MM.1S (cell line): ENCODE data around the gene MRPL58.
A peak's percentile ranks its signal among the peaks of the same experiment; 100 is the strongest.
"Not testable (repeated sequence)": the region's sequence is repeated elsewhere in the genome, so short reads cannot be mapped to it uniquely, and the experiment has no call there.

ENCODE experiments used
- DNase-seq: peaks from one replicate; pipeline ENCODE4 v3.0.0-alpha.2; 2015
- H2AFZ ChIP-seq: fragments of 300-600 bp; sonication (generic); 2 replicates; pipeline ENCODE4 v1.6.0; 2016; ENCODE audit warnings: antibody characterized with exemption, low read length
- H3F3A ChIP-seq: fragments of 300-600 bp; sonication (generic); 2 replicates; pipeline ENCODE4 v1.6.1; 2016; ENCODE audit warnings: mild to moderate bottlenecking, antibody characterized with exemption, low read length, moderate library complexity, mixed read lengths; ENCODE audit not compliant: insufficient read depth
- H3K27ac ChIP-seq: fragments of 300-600 bp; sonication (generic); 2 replicates; pipeline ENCODE4 v1.5.1; 2016; ENCODE audit warnings: mild to moderate bottlenecking, low read length
- H3K27me3 ChIP-seq: fragments of 300-600 bp; sonication (generic); replicated peaks from 2 replicates; pipeline ENCODE4 v1.6.0; 2016; ENCODE audit warnings: low read length; ENCODE audit not compliant: insufficient read depth
- H3K36me3 ChIP-seq: fragments of 300-600 bp; sonication (generic); replicated peaks from 2 replicates; pipeline ENCODE4 v1.6.1; 2016; ENCODE audit warnings: mild to moderate bottlenecking, low read length, mixed read lengths; ENCODE audit not compliant: insufficient read depth
- H3K4me1 ChIP-seq: fragments of 300-600 bp; sonication (generic); 2 replicates; pipeline ENCODE4 v1.6.1; 2016; ENCODE audit warnings: low read length, mixed read lengths
- H3K4me2 ChIP-seq: fragments of 300-600 bp; sonication (generic); 2 replicates; pipeline ENCODE4 v1.6.0; 2016; ENCODE audit warnings: low read depth, low read length
- H3K4me3 ChIP-seq: fragments of 300-600 bp; sonication (generic); 2 replicates; pipeline ENCODE4 v1.5.1; 2016; ENCODE audit warnings: low read length, mixed read lengths
- H3K79me2 ChIP-seq: fragments of 300-600 bp; sonication (generic); 2 replicates; pipeline ENCODE4 v1.6.1; 2016; ENCODE audit warnings: mixed run types, low read length, mixed read lengths
- H3K9ac ChIP-seq: fragments of 300-600 bp; sonication (generic); 2 replicates; pipeline ENCODE4 v1.6.1; 2016; ENCODE audit warnings: low read length, mixed read lengths
- H3K9me2 ChIP-seq: fragments of 300-600 bp; sonication (generic); replicated peaks from 2 replicates; pipeline ENCODE4 v1.6.1; 2016; ENCODE audit warnings: mild to moderate bottlenecking, low read length, mixed read lengths; ENCODE audit not compliant: insufficient read depth
- H3K9me3 ChIP-seq: fragments of 300-600 bp; sonication (generic); replicated peaks from 2 replicates; pipeline ENCODE4 v1.6.1; 2016; ENCODE audit warnings: mild to moderate bottlenecking, low read length, mixed read lengths; ENCODE audit not compliant: insufficient read depth
- H4K20me1 ChIP-seq: fragments of 300-600 bp; sonication (generic); 2 replicates; pipeline ENCODE4 v1.6.1; 2016; ENCODE audit warnings: mild to moderate bottlenecking, low read length, moderate library complexity, mixed read lengths; ENCODE audit not compliant: insufficient read depth
- EZH2 ChIP-seq: fragments of 300-600 bp; sonication (generic); optimal IDR thresholded peaks from 2 replicates; pipeline ENCODE3; 2017; ENCODE audit warnings: low read depth, mild to moderate bottlenecking, antibody characterized with exemption, low read length, mixed read lengths
- EZH2phosphoT487 ChIP-seq: fragments of 300-600 bp; sonication (generic); IDR thresholded peaks from 2 replicates; pipeline ENCODE4 v1.6.1; 2018; ENCODE audit warnings: antibody characterized with exemption, low read length
- TF ChIP-seq, protein P1 (sequence below): fragments of 300-600 bp; sonication (generic); IDR thresholded peaks from 2 replicates; pipeline ENCODE4 v1.5.1; 2016; ENCODE audit warnings: antibody characterized with exemption, low read length, mixed read lengths

The MRPL58 gene

DNA sequence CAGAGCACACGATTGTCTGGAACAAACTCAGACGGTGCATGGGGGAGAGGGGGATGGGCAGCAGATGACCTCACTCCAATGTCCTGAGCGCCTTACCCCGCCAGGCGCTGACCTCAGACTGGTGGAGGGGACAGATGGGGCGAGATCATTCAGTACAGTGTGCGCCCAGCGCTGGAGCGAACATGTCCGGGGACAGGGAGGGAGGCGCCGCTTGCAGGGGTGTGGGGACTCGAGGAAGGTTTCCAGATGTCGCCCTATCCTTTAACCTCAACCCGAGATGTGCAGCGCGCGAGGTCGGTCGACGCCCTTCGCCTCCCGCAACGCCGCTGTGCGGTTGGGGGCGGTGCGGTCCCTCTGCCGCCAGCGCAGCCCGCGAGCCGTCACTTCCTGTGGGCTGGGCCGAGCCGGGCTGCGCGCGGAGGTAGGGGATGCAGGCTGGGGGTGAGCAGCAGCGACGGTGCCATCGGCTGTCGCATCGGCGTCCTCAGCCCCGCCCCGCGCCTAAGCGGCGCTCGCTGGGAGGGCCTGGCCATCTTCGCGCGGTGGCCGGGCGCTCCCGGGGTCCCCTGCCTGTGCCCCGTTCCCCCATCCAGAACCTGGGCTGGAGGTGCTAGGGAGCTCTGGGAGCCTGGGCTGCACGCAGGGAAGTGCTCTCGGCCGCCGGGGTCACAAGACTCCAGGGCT lies 30.3 kb upstream of the MRPL58 start:
- Histone ChIP-seq H4K20me1 (no peaks in the 10 kb centered on the region), H3K27ac (no peak overlapping the region), H3K9ac (no peak overlapping the region), H3K79me2 (no peaks in the 10 kb centered on the region), H3K36me3 (no peaks in the 10 kb centered on the region), H3K4me3 (peak overlapping the region; percentile 55), H2AFZ (peak overlapping the region; percentile 44), H3K4me2 (peak overlapping the region; percentile 81), H3F3A (no peaks in the 10 kb centered on the region), H3K27me3 (peaks cover 79% of the 10 kb centered on the region), H3K9me2 (no peaks in the 10 kb centered on the region), H3K9me3 (no peaks in the 10 kb centered on the region), H3K4me1 (peaks cover 7% of the 10 kb centered on the region; the same call in 1 of the 2 replicates)
- no peak for TF ChIP-seq EZH2
- TF ChIP-seq, protein P1, sequence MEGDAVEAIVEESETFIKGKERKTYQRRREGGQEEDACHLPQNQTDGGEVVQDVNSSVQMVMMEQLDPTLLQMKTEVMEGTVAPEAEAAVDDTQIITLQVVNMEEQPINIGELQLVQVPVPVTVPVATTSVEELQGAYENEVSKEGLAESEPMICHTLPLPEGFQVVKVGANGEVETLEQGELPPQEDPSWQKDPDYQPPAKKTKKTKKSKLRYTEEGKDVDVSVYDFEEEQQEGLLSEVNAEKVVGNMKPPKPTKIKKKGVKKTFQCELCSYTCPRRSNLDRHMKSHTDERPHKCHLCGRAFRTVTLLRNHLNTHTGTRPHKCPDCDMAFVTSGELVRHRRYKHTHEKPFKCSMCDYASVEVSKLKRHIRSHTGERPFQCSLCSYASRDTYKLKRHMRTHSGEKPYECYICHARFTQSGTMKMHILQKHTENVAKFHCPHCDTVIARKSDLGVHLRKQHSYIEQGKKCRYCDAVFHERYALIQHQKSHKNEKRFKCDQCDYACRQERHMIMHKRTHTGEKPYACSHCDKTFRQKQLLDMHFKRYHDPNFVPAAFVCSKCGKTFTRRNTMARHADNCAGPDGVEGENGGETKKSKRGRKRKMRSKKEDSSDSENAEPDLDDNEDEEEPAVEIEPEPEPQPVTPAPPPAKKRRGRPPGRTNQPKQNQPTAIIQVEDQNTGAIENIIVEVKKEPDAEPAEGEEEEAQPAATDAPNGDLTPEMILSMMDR = no peak
- no peak for TF ChIP-seq EZH2phosphoT487
- no peak for DNase-seq

DNA sequence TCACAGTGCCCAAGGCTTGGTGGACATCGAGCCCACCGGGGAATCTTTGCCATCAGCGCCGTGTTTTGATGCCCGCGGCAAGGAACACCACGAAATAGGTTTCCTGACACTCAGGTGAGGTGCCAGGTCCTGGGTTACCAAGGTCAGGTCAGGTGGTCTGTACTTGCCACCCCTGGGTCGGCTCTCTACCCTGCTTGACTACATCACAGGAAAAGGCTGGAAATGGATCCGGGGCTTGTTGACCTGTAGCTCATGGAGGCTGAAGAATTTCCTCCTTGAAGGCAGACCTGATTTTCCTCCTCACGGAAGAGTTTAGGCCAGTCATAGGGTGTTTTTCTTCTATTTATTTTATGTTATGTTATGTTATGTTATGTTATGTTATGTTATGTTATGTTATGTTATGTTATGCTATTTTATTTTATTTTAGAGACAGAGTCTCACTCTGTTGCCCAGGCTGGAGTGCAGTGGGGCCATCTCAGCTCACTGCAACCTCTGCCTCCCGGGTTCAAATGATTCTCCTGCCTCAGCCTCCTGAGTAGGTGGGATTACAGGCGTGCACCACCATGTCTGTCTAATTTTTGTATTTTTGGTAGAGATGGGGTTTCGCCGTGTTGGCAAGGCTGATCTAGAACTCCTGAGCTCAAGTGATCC lies 29.7 kb upstream of the MRPL58 start:
- H3K27me3 ChIP-seq = peaks cover 77% of the 10 kb centered on the region
- not testable (repeated sequence) for H3K79me2 ChIP-seq, H3K27ac ChIP-seq, H3K36me3 ChIP-seq, H3F3A ChIP-seq, H3K4me1 ChIP-seq, H3K9me2 ChIP-seq, H4K20me1 ChIP-seq, H3K9ac ChIP-seq, DNase-seq, H3K9me3 ChIP-seq
- peak overlapping the region; percentile 55 for H3K4me3 ChIP-seq
- H3K4me2 ChIP-seq = peak overlapping the region; percentile 81; the same call in 1 of the 2 replicates
- peak overlapping the region; percentile 44; the same call in 1 of the 2 replicates for H2AFZ ChIP-seq

DNA sequence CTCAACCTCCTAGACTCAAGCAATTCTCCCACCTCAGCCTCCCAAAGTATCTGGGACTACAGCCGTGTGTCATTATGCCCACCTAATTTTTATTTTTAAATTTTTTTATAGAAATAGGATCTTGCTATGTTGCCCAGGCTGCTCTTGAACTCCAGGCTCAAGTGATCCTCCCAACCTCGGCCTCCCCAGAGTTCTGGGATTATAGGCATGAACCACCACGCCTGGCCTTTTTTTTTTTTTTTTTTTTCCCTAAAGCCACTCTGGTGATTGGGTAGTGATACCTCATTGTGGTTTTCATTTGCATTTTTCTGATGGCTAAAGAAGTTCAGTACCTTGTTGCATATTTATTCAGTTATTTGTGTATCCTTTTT lies 26.3 kb upstream of the MRPL58 start:
- H3K4me3 ChIP-seq = no peak overlapping the region
- no peak overlapping the region for H3K9ac ChIP-seq
- H3K27me3 ChIP-seq = peaks cover 78% of the 10 kb centered on the region
- H2AFZ ChIP-seq = no peak overlapping the region
- H3K27ac ChIP-seq = no peak overlapping the region
- peaks cover 7% of the 10 kb centered on the region; the same call in 1 of the 2 replicates for H3K4me1 ChIP-seq
- TF ChIP-seq EZH2 = no peak
- TF ChIP-seq, protein P1 = no peak
- no peak for TF ChIP-seq EZH2phosphoT487
- no peaks in the 10 kb centered on the region for H3K9me2 ChIP-seq
- DNase-seq = no peak
- H3K9me3 ChIP-seq = no peaks in the 10 kb centered on the region
- H3K4me2 ChIP-seq = no peak overlapping the region
- H3K36me3 ChIP-seq = no peaks in the 10 kb centered on the region
- no peaks in the 10 kb centered on the region for H4K20me1 ChIP-seq
- H3K79me2 ChIP-seq = no peaks in the 10 kb centered on the region
- H3F3A ChIP-seq = no peaks in the 10 kb centered on the region
